Measurements from ENCODE around the gene MMS19. TPM values are rescaled to one million over a fixed set of nuclear protein-coding genes. Genes with fewer than 3 reads are reported as not detected.

MMS19 gene
- polyA plus RNA-seq, 1 donor = 62.5 TPM

GRCh38 chr10:97514344-97514743, 16.1 kb upstream of the MMS19 start:
- no peak overlapping the region for H3K4me3 ChIP-seq (ENCODE audit: low read length)
- no peak for DNase-seq
- H3K9me3 ChIP-seq (ENCODE audit: control insufficient read depth, low read depth, low read length) = no peaks in the 10 kb centered on the region
- H3K27me3 ChIP-seq (ENCODE audit: control insufficient read depth, insufficient read depth, low read length) = no peaks in the 10 kb centered on the region
- no peaks in the 10 kb centered on the region for H3K36me3 ChIP-seq (ENCODE audit: control insufficient read depth, insufficient read depth, low read length)
- no peaks in the 10 kb centered on the region for H3K4me1 ChIP-seq (ENCODE audit: control insufficient read depth, insufficient read depth, low read length)
- H3K27ac ChIP-seq (ENCODE audit: low read length) = no peak overlapping the region
- no CpG with 5 or more reads among the region's 10 CpGs for WGBS (ENCODE audit: insufficient coverage, low lambda C conversion rate)

- DNase-seq = no peak
- H3K9me3 ChIP-seq (ENCODE audit: control insufficient read depth, low read depth, low read length) = no peaks in the 10 kb centered on the region
- no CpG with 5 or more reads among the region's 1 CpG for WGBS (ENCODE audit: insufficient coverage, low lambda C conversion rate)
- H3K27ac ChIP-seq (ENCODE audit: low read length) = no peak overlapping the region
- no peaks in the 10 kb centered on the region for H3K4me1 ChIP-seq (ENCODE audit: control insufficient read depth, insufficient read depth, low read length)
- no peaks in the 10 kb centered on the region for H3K27me3 ChIP-seq (ENCODE audit: control insufficient read depth, insufficient read depth, low read length)
- H3K36me3 ChIP-seq (ENCODE audit: control insufficient read depth, insufficient read depth, low read length) = no peaks in the 10 kb centered on the region
- no peak overlapping the region for H3K4me3 ChIP-seq (ENCODE audit: low read length)
Measured at GRCh38 chr10:97512993-97513392, 14.8 kb upstream of the MMS19 start.

- Histone ChIP-seq H3K4me3 (ENCODE audit: low read length) (no peak overlapping the region), H3K27ac (ENCODE audit: low read length) (no peak overlapping the region), H3K4me1 (ENCODE audit: control insufficient read depth, insufficient read depth, low read length) (no peaks in the 10 kb centered on the region), H3K36me3 (ENCODE audit: control insufficient read depth, insufficient read depth, low read length) (no peaks in the 10 kb centered on the region), H3K27me3 (ENCODE audit: control insufficient read depth, insufficient read depth, low read length) (no peaks in the 10 kb centered on the region), H3K9me3 (ENCODE audit: control insufficient read depth, low read depth, low read length) (no peaks in the 10 kb centered on the region)
- WGBS (ENCODE audit: insufficient coverage, low lambda C conversion rate) = no CpG with 5 or more reads among the region's 3 CpGs
- no peak for DNase-seq
Measured at GRCh38 chr10:97511711-97512440, 13.7 kb upstream of the MMS19 start.

- Histone ChIP-seq H3K4me1 (ENCODE audit: control insufficient read depth, insufficient read depth, low read length) (no peaks in the 10 kb centered on the region), H3K27me3 (ENCODE audit: control insufficient read depth, insufficient read depth, low read length) (no peaks in the 10 kb centered on the region), H3K36me3 (ENCODE audit: control insufficient read depth, insufficient read depth, low read length) (no peaks in the 10 kb centered on the region), H3K9me3 (ENCODE audit: control insufficient read depth, low read depth, low read length) (no peaks in the 10 kb centered on the region), H3K4me3 (ENCODE audit: low read length) (no peak overlapping the region), H3K27ac (ENCODE audit: low read length) (no peak overlapping the region)
- WGBS (ENCODE audit: insufficient coverage, low lambda C conversion rate) = 80% methylated on average over 1 of the region's 4 CpGs
- no peak for DNase-seq
Measured at GRCh38 chr10:97510686-97511085, 12.5 kb upstream of the MMS19 start.

GRCh38 chr10:97509120-97509680, 11.0 kb upstream of the MMS19 start:
- H3K9me3 ChIP-seq (ENCODE audit: control insufficient read depth, low read depth, low read length) = no peaks in the 10 kb centered on the region
- H3K27ac ChIP-seq (ENCODE audit: low read length) = no peak overlapping the region
- DNase-seq = no peak
- WGBS (ENCODE audit: insufficient coverage, low lambda C conversion rate) = no CpG with 5 or more reads among the region's 8 CpGs
- H3K36me3 ChIP-seq (ENCODE audit: control insufficient read depth, insufficient read depth, low read length) = no peaks in the 10 kb centered on the region
- no peaks in the 10 kb centered on the region for H3K27me3 ChIP-seq (ENCODE audit: control insufficient read depth, insufficient read depth, low read length)
- no peaks in the 10 kb centered on the region for H3K4me1 ChIP-seq (ENCODE audit: control insufficient read depth, insufficient read depth, low read length)
- H3K4me3 ChIP-seq (ENCODE audit: low read length) = no peak overlapping the region

GRCh38 chr10:97508342-97508741, 10.1 kb upstream of the MMS19 start:
- no peak for DNase-seq
- H3K27me3 ChIP-seq (ENCODE audit: control insufficient read depth, insufficient read depth, low read length) = no peaks in the 10 kb centered on the region
- H3K4me3 ChIP-seq (ENCODE audit: low read length) = no peak overlapping the region
- no peaks in the 10 kb centered on the region for H3K4me1 ChIP-seq (ENCODE audit: control insufficient read depth, insufficient read depth, low read length)
- WGBS (ENCODE audit: insufficient coverage, low lambda C conversion rate) = no CpG with 5 or more reads among the region's 1 CpG
- no peak overlapping the region for H3K27ac ChIP-seq (ENCODE audit: low read length)
- H3K9me3 ChIP-seq (ENCODE audit: control insufficient read depth, low read depth, low read length) = no peaks in the 10 kb centered on the region
- H3K36me3 ChIP-seq (ENCODE audit: control insufficient read depth, insufficient read depth, low read length) = no peaks in the 10 kb centered on the region

- DNase-seq = no peak
- Histone ChIP-seq H3K4me1 (ENCODE audit: control insufficient read depth, insufficient read depth, low read length) (peaks cover 2% of the 10 kb centered on the region), H3K9me3 (ENCODE audit: control insufficient read depth, low read depth, low read length) (no peaks in the 10 kb centered on the region), H3K27me3 (ENCODE audit: control insufficient read depth, insufficient read depth, low read length) (no peaks in the 10 kb centered on the region), H3K27ac (ENCODE audit: low read length) (no peak overlapping the region), H3K4me3 (ENCODE audit: low read length) (no peak overlapping the region), H3K36me3 (ENCODE audit: control insufficient read depth, insufficient read depth, low read length) (no peaks in the 10 kb centered on the region)
- no CpG with 5 or more reads among the region's 3 CpGs for WGBS (ENCODE audit: insufficient coverage, low lambda C conversion rate)
Measured at GRCh38 chr10:97506199-97506991, 8.2 kb upstream of the MMS19 start.

GRCh38 chr10:97505152-97505551, 6.9 kb upstream of the MMS19 start:
- Histone ChIP-seq H3K9me3 (ENCODE audit: control insufficient read depth, low read depth, low read length) (no peaks in the 10 kb centered on the region), H3K4me1 (ENCODE audit: control insufficient read depth, insufficient read depth, low read length) (peaks cover 2% of the 10 kb centered on the region), H3K4me3 (ENCODE audit: low read length) (no peak overlapping the region), H3K27ac (ENCODE audit: low read length) (no peak overlapping the region), H3K36me3 (ENCODE audit: control insufficient read depth, insufficient read depth, low read length) (no peaks in the 10 kb centered on the region), H3K27me3 (ENCODE audit: control insufficient read depth, insufficient read depth, low read length) (peaks cover 7% of the 10 kb centered on the region)
- DNase-seq = no peak
- WGBS (ENCODE audit: insufficient coverage, low lambda C conversion rate) = no CpG with 5 or more reads among the region's 1 CpG

- Histone ChIP-seq H3K27me3 (ENCODE audit: control insufficient read depth, insufficient read depth, low read length) (peaks cover 16% of the 10 kb centered on the region), H3K4me1 (ENCODE audit: control insufficient read depth, insufficient read depth, low read length) (peaks cover 2% of the 10 kb centered on the region), H3K9me3 (ENCODE audit: control insufficient read depth, low read depth, low read length) (no peaks in the 10 kb centered on the region), H3K27ac (ENCODE audit: low read length) (no peak overlapping the region), H3K36me3 (ENCODE audit: control insufficient read depth, insufficient read depth, low read length) (no peaks in the 10 kb centered on the region), H3K4me3 (ENCODE audit: low read length) (no peak overlapping the region)
- 86% methylated on average over 1 of the region's 3 CpGs for WGBS (ENCODE audit: insufficient coverage, low lambda C conversion rate)
- no peak for DNase-seq
Measured at GRCh38 chr10:97503406-97503805, 5.2 kb upstream of the MMS19 start.

GRCh38 chr10:97502916-97503315, 4.7 kb upstream of the MMS19 start:
- Histone ChIP-seq H3K4me3 (ENCODE audit: low read length) (no peak overlapping the region), H3K4me1 (ENCODE audit: control insufficient read depth, insufficient read depth, low read length) (peaks cover 2% of the 10 kb centered on the region), H3K27me3 (ENCODE audit: control insufficient read depth, insufficient read depth, low read length) (peaks cover 16% of the 10 kb centered on the region), H3K9me3 (ENCODE audit: control insufficient read depth, low read depth, low read length) (no peaks in the 10 kb centered on the region), H3K36me3 (ENCODE audit: control insufficient read depth, insufficient read depth, low read length) (no peaks in the 10 kb centered on the region), H3K27ac (ENCODE audit: low read length) (no peak overlapping the region)
- WGBS (ENCODE audit: insufficient coverage, low lambda C conversion rate) = no CpG with 5 or more reads among the region's 6 CpGs
- no peak for DNase-seq
